Right lobe of liver (tissue), 4 donors: Measurements from ENCODE around the gene ZC3H7A.

Experiments used
- CTCF ChIP-seq, 4 donors: fragments of 200-600 bp in 3 of 4; fragments of 450-650 bp in 1 of 4; IDR thresholded peaks; one replicate each; pipeline versions ENCODE4 v1.5.1 to v1.8.0; 2016 to 2022; ENCODE audit warnings: antibody characterized with exemption in 4 of 4, mild to moderate bottlenecking in 2 of 4
- POLR2A ChIP-seq: fragments of 450-650 bp; IDR thresholded peaks from one replicate; pipeline ENCODE4 v1.6.1; 2017; ENCODE audit warnings: antibody characterized with exemption, mild to moderate bottlenecking
- donor health status: DM: no; HTN: no; CAD: no.
- donor health status: DM: no; HTN: no; CAD: no.
- donor health status: DM: no; HTN: yes; CAD: no.

DNA sequence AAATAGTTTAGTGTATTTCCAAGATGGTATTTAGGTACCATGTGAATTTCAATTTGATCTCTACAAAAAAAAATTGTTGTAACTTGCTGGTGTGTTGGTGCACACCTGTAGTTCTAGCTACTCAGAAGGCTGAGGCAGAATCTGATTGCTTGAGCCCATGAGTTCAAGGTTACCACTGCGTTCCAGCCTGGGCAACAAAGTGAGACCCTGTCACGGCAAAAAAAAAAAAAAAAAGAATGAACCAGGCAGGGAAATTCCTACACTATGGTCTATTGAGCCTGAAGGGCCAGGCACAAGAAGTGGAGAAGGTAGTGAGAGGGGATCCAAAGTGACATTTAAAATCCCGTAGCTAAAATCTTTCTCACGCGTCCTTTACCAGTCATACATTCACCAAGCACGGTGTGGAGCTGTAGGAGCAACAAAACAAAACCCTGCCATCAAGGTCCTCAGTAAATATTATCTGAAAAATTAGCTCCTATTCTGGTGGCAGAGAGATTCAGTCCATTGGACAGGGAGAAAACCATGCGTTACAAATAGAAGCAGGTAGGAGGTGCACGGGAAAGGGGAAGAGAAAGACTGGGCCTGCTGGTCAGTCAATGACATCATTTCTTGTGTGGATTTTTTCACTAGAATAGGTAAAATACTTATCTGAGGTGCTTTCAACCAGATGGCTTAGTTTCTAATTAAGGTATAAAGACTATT lies 81.7 kb downstream of the ZC3H7A start:
- TF ChIP-seq CTCF (IDR thresholded peaks at IDR 0.05) (no peak), POLR2A (no peak)
